ENCODE data around the gene WDFY2.
"Not testable (repeated sequence)": the region's sequence is repeated elsewhere in the genome, so short reads cannot be mapped to it uniquely, and the experiment has no call there.

The WDFY2 gene

GRCh38 chr13:51583875-51584730 lies at the start of gene WDFY2:
Gene WDFY2, plus strand, starts transcription at chr13:51584462. Its CDS starts 226 bp downstream, at chr13:51584688.
- peak; percentile 100 for DNase-seq

GRCh38 chr13:51538591-51539179 lies 45.6 kb upstream of the WDFY2 start:
- no peak for DNase-seq

GRCh38 chr13:51539887-51540286 lies 44.4 kb upstream of the WDFY2 start:
- no peak for DNase-seq

- DNase-seq: no peak
Measured at GRCh38 chr13:51541037-51541436, 43.2 kb upstream of the WDFY2 start.

GRCh38 chr13:51541809-51542258 lies 42.4 kb upstream of the WDFY2 start:
- DNase-seq: no peak

GRCh38 chr13:51542346-51543242 lies 41.7 kb upstream of the WDFY2 start:
- no peak for DNase-seq

- DNase-seq: not testable (repeated sequence)
Measured at GRCh38 chr13:51545446-51545845, 38.8 kb upstream of the WDFY2 start.

GRCh38 chr13:51547425-51548176 lies 36.7 kb upstream of the WDFY2 start:
- no peak for DNase-seq

GRCh38 chr13:51549050-51549449 lies 35.2 kb upstream of the WDFY2 start:
- DNase-seq: no peak

GRCh38 chr13:51549593-51549992 lies 34.7 kb upstream of the WDFY2 start:
- no peak for DNase-seq

GRCh38 chr13:51550151-51550550 lies 34.1 kb upstream of the WDFY2 start:
- DNase-seq: no peak

- no peak for DNase-seq
Measured at GRCh38 chr13:51551416-51551815, 32.8 kb upstream of the WDFY2 start.

GRCh38 chr13:51552027-51552426 lies 32.2 kb upstream of the WDFY2 start:
- DNase-seq: no peak

GRCh38 chr13:51553531-51553930 lies 30.7 kb upstream of the WDFY2 start:
- DNase-seq: no peak

- no peak for DNase-seq
Measured at GRCh38 chr13:51556740-51557139, 27.5 kb upstream of the WDFY2 start.

GRCh38 chr13:51557438-51557837 lies 26.8 kb upstream of the WDFY2 start:
- no peak for DNase-seq

GRCh38 chr13:51557875-51558612 lies 26.2 kb upstream of the WDFY2 start:
- DNase-seq: no peak

GRCh38 chr13:51559946-51560735 lies 24.1 kb upstream of the WDFY2 start:
- DNase-seq: no peak

GRCh38 chr13:51562011-51562671 lies 22.1 kb upstream of the WDFY2 start:
- DNase-seq: no peak

- no peak for DNase-seq
Measured at GRCh38 chr13:51564252-51564651, 20.0 kb upstream of the WDFY2 start.

All from SHP77 treated with DMSO at 0.1 percent for 48 hours (cell line).